ENCODE results near the gene CDK5RAP2.

DNA sequence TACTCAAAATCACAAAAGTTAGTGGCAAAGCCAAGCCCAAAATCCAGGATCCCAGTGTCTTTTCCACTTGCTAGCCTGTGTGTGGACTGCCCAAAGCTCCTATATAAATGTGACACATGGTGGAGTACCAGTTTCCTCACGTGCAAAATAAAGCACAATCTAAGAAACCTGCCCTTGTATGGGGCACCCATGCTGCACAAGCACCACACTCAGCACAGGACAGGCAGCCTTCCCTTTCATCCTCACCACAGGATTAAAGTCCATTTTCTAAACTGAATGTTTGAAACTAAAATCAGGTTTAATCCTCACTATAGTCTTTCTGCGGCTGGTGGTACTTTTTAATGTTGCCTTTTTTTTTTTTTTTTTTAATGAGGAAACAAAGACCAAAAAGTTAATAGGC is 5.5 kb downstream of the CDK5RAP2 start:
- no peak for TF ChIP-seq CTCF (IDR thresholded peaks at IDR 0.05; ENCODE audit: poor library complexity)
- TF ChIP-seq EZH2phosphoT487 (IDR thresholded peaks at IDR 0.05; ENCODE audit: low read depth, severe bottlenecking, unreplicated experiment) = no peak
- no peak for TF ChIP-seq EZH2 (IDR thresholded peaks at IDR 0.05; ENCODE audit: borderline replicate concordance)
